Hepatocyte (in vitro differentiated cells): ENCODE measurements around the gene TGFBI.

ENCODE experiments used
- EZH2 ChIP-seq: fragments of 200-600 bp; sonication (generic); IDR thresholded peaks from 2 replicates; pipeline ENCODE4 v1.6.1; 2016; ENCODE audit warnings: antibody characterized with exemption, mild to moderate bottlenecking, borderline replicate concordance
- EZH2phosphoT487 ChIP-seq: fragments of 200-600 bp; sonication (generic); IDR thresholded peaks from one replicate; pipeline ENCODE4 v1.6.1; 2018; ENCODE audit warnings: antibody characterized with exemption, mild to moderate bottlenecking, low read depth, moderate library complexity; ENCODE audit not compliant: unreplicated experiment, severe bottlenecking
- TF ChIP-seq, protein P1 (sequence below): fragments of 200-600 bp; sonication (generic); IDR thresholded peaks from 2 replicates; pipeline ENCODE4 v1.5.1; 2016; ENCODE audit warnings: antibody characterized with exemption, mild to moderate bottlenecking; ENCODE audit not compliant: poor library complexity

DNA sequence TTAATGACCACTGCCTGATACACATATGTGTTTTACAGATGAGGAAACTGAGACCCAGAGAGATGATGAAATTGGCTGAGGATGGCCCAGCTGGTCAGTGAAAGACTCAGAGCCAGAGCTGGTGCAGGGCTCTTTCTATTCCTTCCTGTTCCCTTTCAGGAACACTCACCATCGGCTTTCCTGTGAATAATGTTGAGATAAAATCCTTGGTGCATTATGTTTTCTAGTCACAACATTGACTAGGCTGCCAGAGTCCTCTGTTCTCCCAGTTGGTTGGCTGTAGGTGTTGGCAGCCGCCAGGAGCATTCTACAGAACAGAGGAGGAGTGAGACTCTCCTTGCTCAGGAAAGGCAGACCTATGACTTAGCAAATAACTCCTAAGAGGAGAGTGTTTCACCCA, 14.8 kb downstream of the TGFBI start:
- TF ChIP-seq, protein P1, sequence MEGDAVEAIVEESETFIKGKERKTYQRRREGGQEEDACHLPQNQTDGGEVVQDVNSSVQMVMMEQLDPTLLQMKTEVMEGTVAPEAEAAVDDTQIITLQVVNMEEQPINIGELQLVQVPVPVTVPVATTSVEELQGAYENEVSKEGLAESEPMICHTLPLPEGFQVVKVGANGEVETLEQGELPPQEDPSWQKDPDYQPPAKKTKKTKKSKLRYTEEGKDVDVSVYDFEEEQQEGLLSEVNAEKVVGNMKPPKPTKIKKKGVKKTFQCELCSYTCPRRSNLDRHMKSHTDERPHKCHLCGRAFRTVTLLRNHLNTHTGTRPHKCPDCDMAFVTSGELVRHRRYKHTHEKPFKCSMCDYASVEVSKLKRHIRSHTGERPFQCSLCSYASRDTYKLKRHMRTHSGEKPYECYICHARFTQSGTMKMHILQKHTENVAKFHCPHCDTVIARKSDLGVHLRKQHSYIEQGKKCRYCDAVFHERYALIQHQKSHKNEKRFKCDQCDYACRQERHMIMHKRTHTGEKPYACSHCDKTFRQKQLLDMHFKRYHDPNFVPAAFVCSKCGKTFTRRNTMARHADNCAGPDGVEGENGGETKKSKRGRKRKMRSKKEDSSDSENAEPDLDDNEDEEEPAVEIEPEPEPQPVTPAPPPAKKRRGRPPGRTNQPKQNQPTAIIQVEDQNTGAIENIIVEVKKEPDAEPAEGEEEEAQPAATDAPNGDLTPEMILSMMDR, result no peak
- TF ChIP-seq EZH2 (no peak), EZH2phosphoT487 (no peak)
